ENCODE results near the gene PCDHB5.
"Not testable (repeated sequence)": the region's sequence is repeated elsewhere in the genome, so short reads cannot be mapped to it uniquely, and the experiment has no call there.

PCDHB5 gene

DNA sequence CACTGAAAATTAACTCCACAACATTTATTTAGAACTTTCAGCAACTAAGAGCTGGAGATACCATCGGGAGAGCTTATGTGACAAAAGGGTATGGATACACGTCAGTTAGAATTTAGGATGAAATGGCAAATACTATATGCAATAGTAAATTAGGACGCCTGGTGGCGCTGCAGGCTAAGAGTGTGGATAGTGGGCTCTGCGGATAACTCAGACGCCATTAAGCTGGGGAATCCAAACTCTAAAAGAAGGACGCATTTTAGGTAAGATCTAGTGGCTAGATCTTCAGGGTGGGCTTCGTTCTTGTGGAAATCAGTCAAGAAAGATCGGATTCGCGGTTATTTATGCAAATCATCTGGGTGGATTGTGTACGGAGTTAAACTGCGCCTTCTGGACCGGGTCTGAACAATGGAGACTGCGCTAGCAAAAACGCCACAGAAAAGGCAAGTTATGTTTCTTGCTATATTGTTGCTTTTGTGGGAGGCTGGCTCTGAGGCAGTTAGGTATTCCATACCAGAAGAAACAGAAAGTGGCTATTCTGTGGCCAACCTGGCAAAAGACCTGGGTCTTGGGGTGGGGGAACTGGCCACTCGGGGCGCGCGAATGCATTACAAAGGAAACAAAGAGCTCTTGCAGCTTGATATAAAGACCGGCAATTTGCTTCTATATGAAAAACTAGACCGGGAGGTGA is at the start of gene PCDHB5:
PCDHB5 (plus strand) TSS at position 177 of the 688 bp plus-strand sequence; CDS start at position 406, 229 bp downstream.
- DNase-seq (ENCODE audit: low read depth): no peak
- peak; percentile 18 for TF ChIP-seq CTCF (IDR thresholded peaks at IDR 0.05; ENCODE audit: low read depth, low read length, missing control alignments)
- no peak within 1 kb of the TSS for H3K4me3 ChIP-seq (ENCODE audit: low read depth, low read length)

GRCh38 chr5:141094481-141095262 is 40.3 kb upstream of the PCDHB5 start, which contains the start of gene PCDHB2:
TSS of gene PCDHB2 (plus strand) at chr5:141094615. CDS start at chr5:141094791, 176 bp downstream.
- DNase-seq (ENCODE audit: low read depth): no peak
- TF ChIP-seq CTCF (IDR thresholded peaks at IDR 0.05; ENCODE audit: low read depth, low read length, missing control alignments): no peak
- H3K4me3 ChIP-seq (ENCODE audit: low read depth, low read length): no peak within 1 kb of the TSS

GRCh38 chr5:141095263-141095641 is 39.8 kb upstream of the PCDHB5 start:
- no peak for DNase-seq (ENCODE audit: low read depth)
- H3K4me3 ChIP-seq (ENCODE audit: low read depth, low read length): no peak overlapping the region
- TF ChIP-seq CTCF (IDR thresholded peaks at IDR 0.05; ENCODE audit: low read depth, low read length, missing control alignments): no peak

- DNase-seq (ENCODE audit: low read depth); H3K4me3 ChIP-seq (ENCODE audit: low read depth, low read length): not testable (repeated sequence)
Measured at GRCh38 chr5:141096181-141096580, 38.8 kb upstream of the PCDHB5 start.

GRCh38 chr5:141096586-141096985 is 38.4 kb upstream of the PCDHB5 start:
- H3K4me3 ChIP-seq (ENCODE audit: low read depth, low read length); DNase-seq (ENCODE audit: low read depth): not testable (repeated sequence)

DNA sequence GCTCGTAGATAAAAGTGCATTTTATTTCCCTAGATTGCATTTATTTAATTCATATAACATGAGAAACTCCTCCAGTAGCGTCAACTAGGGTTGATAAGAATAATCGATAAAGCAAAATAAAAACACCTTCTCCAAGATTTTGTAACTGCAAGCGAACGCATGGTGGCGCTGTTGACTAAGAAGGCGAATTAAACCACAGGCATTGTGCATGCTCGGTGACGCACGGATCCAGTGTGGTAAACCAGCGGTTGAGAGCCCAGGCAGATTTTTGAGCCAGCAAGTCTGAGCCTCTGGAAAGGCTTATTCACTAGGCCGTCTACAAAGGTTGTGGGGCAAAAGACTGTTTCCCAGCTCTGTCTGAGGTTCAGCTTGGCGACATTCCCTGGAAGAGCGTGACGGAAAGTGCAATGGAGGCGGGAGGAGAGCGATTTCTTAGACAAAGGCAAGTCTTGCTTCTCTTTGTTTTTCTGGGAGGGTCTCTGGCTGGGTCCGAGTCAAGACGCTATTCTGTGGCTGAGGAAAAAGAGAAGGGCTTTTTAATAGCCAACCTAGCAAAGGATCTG is 34.7 kb upstream of the PCDHB5 start, which contains the start of gene PCDHB3:
PCDHB3 (plus strand) TSS at position 231 of the 563 bp plus-strand sequence; CDS start at position 408, 177 bp downstream.
- TF ChIP-seq CTCF (IDR thresholded peaks at IDR 0.05; ENCODE audit: low read depth, low read length, missing control alignments): peak; percentile 32
- DNase-seq (ENCODE audit: low read depth): no peak
- no peak within 1 kb of the TSS for H3K4me3 ChIP-seq (ENCODE audit: low read depth, low read length)

GRCh38 chr5:141101059-141101458 is 33.9 kb upstream of the PCDHB5 start:
- no peak for TF ChIP-seq CTCF (IDR thresholded peaks at IDR 0.05; ENCODE audit: low read depth, low read length, missing control alignments)
- H3K4me3 ChIP-seq (ENCODE audit: low read depth, low read length): no peak overlapping the region

GRCh38 chr5:141102070-141102469 is 32.9 kb upstream of the PCDHB5 start:
- H3K4me3 ChIP-seq (ENCODE audit: low read depth, low read length); DNase-seq (ENCODE audit: low read depth): not testable (repeated sequence)

More at GRCh38 chr5:141101059-141101458, 33.9 kb upstream of the PCDHB5 start:
- DNase-seq (ENCODE audit: low read depth): no peak

DNA sequence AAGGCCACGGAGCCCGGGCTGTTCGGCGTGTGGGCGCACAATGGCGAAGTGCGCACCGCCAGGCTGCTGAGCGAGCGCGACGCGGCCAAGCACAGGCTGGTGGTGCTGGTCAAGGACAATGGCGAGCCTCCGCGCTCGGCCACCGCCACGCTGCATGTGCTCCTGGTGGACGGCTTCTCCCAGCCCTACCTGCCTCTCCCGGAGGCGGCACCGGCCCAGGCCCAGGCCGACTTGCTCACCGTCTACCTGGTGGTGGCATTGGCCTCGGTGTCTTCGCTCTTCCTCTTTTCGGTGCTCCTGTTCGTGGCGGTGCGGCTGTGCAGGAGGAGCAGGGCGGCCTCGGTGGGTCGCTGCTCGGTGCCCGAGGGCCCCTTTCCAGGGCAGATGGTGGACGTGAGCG is 32.5 kb upstream of the PCDHB5 start:
- not testable (repeated sequence) for H3K4me3 ChIP-seq (ENCODE audit: low read depth, low read length); DNase-seq (ENCODE audit: low read depth)

Measured in GM12864 (cell line).